OCI-LY7 (cell line): ENCODE data around the gene CLN5. TPM values are rescaled to one million over a fixed set of nuclear protein-coding genes. Genes with fewer than 3 reads are reported as not detected.

Source experiments
- BruUV-seq: library from RNA; stranded (reverse); fragments of 400-500 nt; replicated peaks from 2 replicates; lab custom pipeline; 2021; lab: Mats Ljungman, UMichigan
- CTCF ChIA-PET: fragments of 300-600 bp; sonication (Branson Sonifier 250); formaldehyde crosslinking; loops from one replicate; lab custom pipeline; 2022; ENCODE audit warnings: antibody characterized with exemption; ENCODE audit not compliant: unreplicated experiment; lab: Charles Lee
- POLR2A ChIA-PET: fragments of 300-600 bp; sonication (Branson Sonifier 250); formaldehyde crosslinking; loops from one replicate; lab custom pipeline; 2022; ENCODE audit warnings: antibody characterized with exemption; lab: Charles Lee
- DNase-seq: peaks from one replicate; pipeline ENCODE4 v3.0.0-alpha.2; 2015; ENCODE audit warnings: low spot score
- H2AFZ ChIP-seq: fragments of 200-600 bp; sonication (generic), shearing (Covaris generic); 2 replicates; pipeline ENCODE4 v1.6.1; 2014; ENCODE audit warnings: mild to moderate bottlenecking, antibody characterized with exemption, low read length, moderate library complexity
- H3K27ac ChIP-seq: fragments of 200-600 bp; sonication (generic); 2 replicates; pipeline ENCODE4 v1.5.1; 2014; ENCODE audit warnings: mixed run types, low read depth, mild to moderate bottlenecking, moderate library complexity, low read length, inconsistent platforms; ENCODE audit not compliant: poor library complexity, severe bottlenecking
- H3K36me3 ChIP-seq: fragments of 200-600 bp; sonication (generic); 2 replicates; pipeline ENCODE4 v1.6.1; 2014; ENCODE audit warnings: mild to moderate bottlenecking, antibody characterized with exemption, low read length, moderate library complexity, mixed read lengths; ENCODE audit not compliant: insufficient read depth
- H3K4me1 ChIP-seq: fragments of 200-600 bp; sonication (generic); 2 replicates; pipeline ENCODE4 v1.5.1; 2014; ENCODE audit warnings: mild to moderate bottlenecking, low read length; ENCODE audit not compliant: insufficient read depth, poor library complexity, severe bottlenecking
- H3K4me2 ChIP-seq: fragments of 200-600 bp; sonication (generic); 2 replicates; pipeline ENCODE4 v1.6.1; 2014; ENCODE audit warnings: mild to moderate bottlenecking, low read length
- H3K4me3 ChIP-seq: fragments of 200-600 bp; sonication (generic); 2 replicates; pipeline ENCODE4 v1.5.1; 2014; ENCODE audit warnings: mild to moderate bottlenecking, low read depth, low read length; ENCODE audit not compliant: poor library complexity, severe bottlenecking
- H3K79me2 ChIP-seq: fragments of 200-600 bp; sonication (generic); 2 replicates; pipeline ENCODE4 v1.6.1; 2016; ENCODE audit warnings: low read depth, mild to moderate bottlenecking, low read length, moderate library complexity, mixed read lengths; ENCODE audit not compliant: insufficient read depth
- H3K9me2 ChIP-seq: fragments of 200-600 bp; sonication (generic); 2 replicates; pipeline ENCODE4 v1.6.1; 2016; ENCODE audit warnings: mild to moderate bottlenecking, low read length, mixed read lengths; ENCODE audit not compliant: insufficient read depth
- H3K9me3 ChIP-seq: fragments of 200-600 bp; sonication (generic); 2 replicates; pipeline ENCODE4 v1.6.1; 2014; ENCODE audit warnings: mild to moderate bottlenecking, mixed run types, low read length, mixed read lengths
- H4K20me1 ChIP-seq: fragments of 200-600 bp; sonication (generic); 2 replicates; pipeline ENCODE4 v1.6.1; 2014; ENCODE audit warnings: mild to moderate bottlenecking, antibody characterized with exemption, low read length, moderate library complexity, mixed read lengths; ENCODE audit not compliant: insufficient read depth
- EZH2phosphoT487 ChIP-seq: fragments of 200-600 bp; sonication (generic); IDR thresholded peaks from 2 replicates; pipeline ENCODE4 v1.6.1; 2018; ENCODE audit warnings: low read depth, borderline replicate concordance, mild to moderate bottlenecking, mixed run types, antibody characterized with exemption, low read length, moderate library complexity, mixed read lengths
- intact Hi-C: fragments of 100-400 bp; cut with micrococcal nuclease; formaldehyde crosslinking; loops from one replicate; pipeline ENCODE4 v1.10.0; 2022; ENCODE audit not compliant: unreplicated experiment
- total RNA-seq, 2 experiments: library from RNA; depleted of rRNA in 1 of 2; stranded (reverse); fragments of >200 nt in 1 of 2; shearing (Covaris generic) in 1 of 2; gene quantifications; 2 replicates each; pipeline ENCODE4 v1.2.3, GENCODE V29; 2014 to 2022
- TF ChIP-seq, protein P1 (sequence below): fragments of 200-600 bp; sonication (generic); conservative IDR thresholded peaks from 2 replicates; pipeline ENCODE4 v1.5.1; 2014; ENCODE audit warnings: mild to moderate bottlenecking, antibody characterized with exemption, low read length, moderate library complexity, mixed read lengths

The CLN5 gene
- total RNA-seq, 2 experiments from 2014 or later = 10.1 to 12.7 TPM

DNA sequence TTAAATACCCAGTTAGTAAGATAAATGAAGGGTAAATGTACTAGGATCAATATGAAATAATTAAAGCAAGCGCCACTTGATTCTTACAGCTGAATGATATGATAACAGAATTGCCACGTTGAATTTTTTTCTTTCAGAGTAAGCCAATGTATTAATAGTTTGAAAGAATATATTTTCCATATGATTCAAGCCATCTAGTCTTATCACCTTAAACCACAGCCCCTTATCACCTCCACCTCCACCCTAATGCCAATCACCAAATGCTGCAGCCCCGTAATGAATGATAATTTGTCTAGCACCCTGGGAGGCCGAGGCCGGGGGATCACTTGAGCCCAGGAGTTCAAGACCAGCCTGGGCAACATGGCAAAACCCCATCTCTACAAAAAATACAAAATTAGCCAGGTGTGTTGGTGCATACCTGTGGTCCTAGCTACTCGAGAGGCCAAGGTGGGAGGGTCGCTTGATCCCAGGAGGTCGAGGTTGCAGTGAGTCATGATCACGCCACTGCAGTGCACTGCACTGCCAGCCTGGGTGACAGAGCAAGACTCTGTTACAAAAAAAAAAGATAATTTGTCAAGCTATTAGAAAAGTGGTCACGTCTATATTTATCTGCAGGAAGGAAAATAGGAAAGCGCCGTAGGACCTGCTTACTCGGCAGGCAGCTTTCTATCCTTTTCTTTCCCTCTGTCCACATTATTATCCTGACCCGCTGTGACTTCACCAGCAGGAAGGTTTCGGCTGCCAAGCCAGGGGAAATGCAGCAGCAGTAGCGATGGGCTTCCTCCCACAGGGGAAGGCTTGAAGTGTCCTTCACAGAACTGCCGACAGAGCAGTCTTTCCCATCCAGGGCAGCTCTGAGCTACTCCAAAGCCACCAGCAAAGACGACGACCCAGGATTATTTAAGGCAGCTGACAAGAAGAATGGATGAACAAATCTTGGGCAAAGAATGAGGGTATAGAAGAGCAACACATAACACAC, 19.7 kb upstream of the CLN5 start:
- DNase-seq = no peak
- Histone ChIP-seq H3K27ac (no peak overlapping the region), H3K4me3 (no peak overlapping the region), H3K9me3 (no peaks in the 10 kb centered on the region), H3K36me3 (no peaks in the 10 kb centered on the region), H3K9me2 (no peaks in the 10 kb centered on the region), H3K4me2 (no peak overlapping the region), H4K20me1 (no peaks in the 10 kb centered on the region), H3K79me2 (no peaks in the 10 kb centered on the region), H2AFZ (no peak overlapping the region), H3K4me1 (no peaks in the 10 kb centered on the region)
- TF ChIP-seq EZH2phosphoT487 = no peak
- TF ChIP-seq, protein P1, sequence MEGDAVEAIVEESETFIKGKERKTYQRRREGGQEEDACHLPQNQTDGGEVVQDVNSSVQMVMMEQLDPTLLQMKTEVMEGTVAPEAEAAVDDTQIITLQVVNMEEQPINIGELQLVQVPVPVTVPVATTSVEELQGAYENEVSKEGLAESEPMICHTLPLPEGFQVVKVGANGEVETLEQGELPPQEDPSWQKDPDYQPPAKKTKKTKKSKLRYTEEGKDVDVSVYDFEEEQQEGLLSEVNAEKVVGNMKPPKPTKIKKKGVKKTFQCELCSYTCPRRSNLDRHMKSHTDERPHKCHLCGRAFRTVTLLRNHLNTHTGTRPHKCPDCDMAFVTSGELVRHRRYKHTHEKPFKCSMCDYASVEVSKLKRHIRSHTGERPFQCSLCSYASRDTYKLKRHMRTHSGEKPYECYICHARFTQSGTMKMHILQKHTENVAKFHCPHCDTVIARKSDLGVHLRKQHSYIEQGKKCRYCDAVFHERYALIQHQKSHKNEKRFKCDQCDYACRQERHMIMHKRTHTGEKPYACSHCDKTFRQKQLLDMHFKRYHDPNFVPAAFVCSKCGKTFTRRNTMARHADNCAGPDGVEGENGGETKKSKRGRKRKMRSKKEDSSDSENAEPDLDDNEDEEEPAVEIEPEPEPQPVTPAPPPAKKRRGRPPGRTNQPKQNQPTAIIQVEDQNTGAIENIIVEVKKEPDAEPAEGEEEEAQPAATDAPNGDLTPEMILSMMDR = no peak
- CTCF ChIA-PET = no interaction called here
- POLR2A ChIA-PET = no interaction called here
- no TSS peak for BruUV-seq
- intact Hi-C loops = no loop called here

GRCh38 chr13:76973920-76974617, 17.8 kb upstream of the CLN5 start:
- CTCF ChIA-PET = no interaction called here
- Histone ChIP-seq H3K79me2 (no peaks in the 10 kb centered on the region), H3K4me2 (no peak overlapping the region), H3K9me3 (no peaks in the 10 kb centered on the region), H4K20me1 (no peaks in the 10 kb centered on the region), H3K27ac (no peak overlapping the region), H3K9me2 (no peaks in the 10 kb centered on the region), H3K4me3 (no peak overlapping the region), H3K4me1 (no peaks in the 10 kb centered on the region), H2AFZ (no peak overlapping the region), H3K36me3 (no peaks in the 10 kb centered on the region)
- POLR2A ChIA-PET = interaction anchor here (0.7 to 0.8 kb wide), 3 partner anchors 29 to 826 kb away, joined by 3 read pairs; no protein-coding TSS in a partner anchor
- intact Hi-C loops = no loop called here
- BruUV-seq = no TSS peak
- TF ChIP-seq, protein P1 = no peak
- DNase-seq = no peak
